Measurements from ENCODE around the gene GNLY. TPM values are rescaled to one million over a fixed set of nuclear protein-coding genes. Genes with fewer than 3 reads are reported as not detected.

Gene GNLY
- total and polyA plus RNA-seq, 8 donors, result 0.28 to 1.3 (median 0.76) TPM; not detected in 3

DNA sequence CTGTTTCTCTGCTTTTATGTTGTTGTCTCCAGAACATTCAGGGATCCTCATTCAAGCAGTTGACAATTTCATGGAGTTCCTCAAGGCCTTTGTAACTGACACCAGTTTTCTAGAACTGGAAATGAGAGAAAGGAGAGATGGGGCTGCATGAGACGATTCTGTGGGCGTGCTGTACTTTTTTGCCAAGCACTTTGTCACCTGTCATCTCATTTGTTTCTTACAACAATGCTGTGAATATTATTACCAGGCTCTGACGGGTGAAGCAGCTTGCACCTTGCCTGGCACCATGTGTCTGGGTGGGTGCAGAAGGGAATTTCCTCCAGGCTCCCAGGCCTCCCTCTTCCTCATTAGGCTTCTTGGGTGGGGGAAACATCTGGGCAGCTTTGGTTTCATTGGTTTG, 37.4 kb downstream of the GNLY start:
- intact Hi-C loops (cut with DNase I), result loop anchor here in 1 of 3 donors (5.0 kb wide), 1 partner anchor 81 kb away; no protein-coding TSS in a partner anchor
- Histone ChIP-seq H3K9me3 (no peaks in the 10 kb centered on the region), H3K36me3 (no peaks in the 10 kb centered on the region), H3K4me1 (no peaks in the 10 kb centered on the region), H3K4me3 (no peak overlapping the region), H3K27ac (no peak overlapping the region), H3K27me3 (no peaks in the 10 kb centered on the region)
- DNase-seq (no peak), ATAC-seq (no peak), FAIRE-seq (no peak)
- TF ChIP-seq, protein P1, sequence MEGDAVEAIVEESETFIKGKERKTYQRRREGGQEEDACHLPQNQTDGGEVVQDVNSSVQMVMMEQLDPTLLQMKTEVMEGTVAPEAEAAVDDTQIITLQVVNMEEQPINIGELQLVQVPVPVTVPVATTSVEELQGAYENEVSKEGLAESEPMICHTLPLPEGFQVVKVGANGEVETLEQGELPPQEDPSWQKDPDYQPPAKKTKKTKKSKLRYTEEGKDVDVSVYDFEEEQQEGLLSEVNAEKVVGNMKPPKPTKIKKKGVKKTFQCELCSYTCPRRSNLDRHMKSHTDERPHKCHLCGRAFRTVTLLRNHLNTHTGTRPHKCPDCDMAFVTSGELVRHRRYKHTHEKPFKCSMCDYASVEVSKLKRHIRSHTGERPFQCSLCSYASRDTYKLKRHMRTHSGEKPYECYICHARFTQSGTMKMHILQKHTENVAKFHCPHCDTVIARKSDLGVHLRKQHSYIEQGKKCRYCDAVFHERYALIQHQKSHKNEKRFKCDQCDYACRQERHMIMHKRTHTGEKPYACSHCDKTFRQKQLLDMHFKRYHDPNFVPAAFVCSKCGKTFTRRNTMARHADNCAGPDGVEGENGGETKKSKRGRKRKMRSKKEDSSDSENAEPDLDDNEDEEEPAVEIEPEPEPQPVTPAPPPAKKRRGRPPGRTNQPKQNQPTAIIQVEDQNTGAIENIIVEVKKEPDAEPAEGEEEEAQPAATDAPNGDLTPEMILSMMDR (IDR thresholded peaks at IDR 0.05), result no peak
- WGBS, 2 donors, result 67 to 73% methylated on average over 3 of the region's 3 CpGs

DNA sequence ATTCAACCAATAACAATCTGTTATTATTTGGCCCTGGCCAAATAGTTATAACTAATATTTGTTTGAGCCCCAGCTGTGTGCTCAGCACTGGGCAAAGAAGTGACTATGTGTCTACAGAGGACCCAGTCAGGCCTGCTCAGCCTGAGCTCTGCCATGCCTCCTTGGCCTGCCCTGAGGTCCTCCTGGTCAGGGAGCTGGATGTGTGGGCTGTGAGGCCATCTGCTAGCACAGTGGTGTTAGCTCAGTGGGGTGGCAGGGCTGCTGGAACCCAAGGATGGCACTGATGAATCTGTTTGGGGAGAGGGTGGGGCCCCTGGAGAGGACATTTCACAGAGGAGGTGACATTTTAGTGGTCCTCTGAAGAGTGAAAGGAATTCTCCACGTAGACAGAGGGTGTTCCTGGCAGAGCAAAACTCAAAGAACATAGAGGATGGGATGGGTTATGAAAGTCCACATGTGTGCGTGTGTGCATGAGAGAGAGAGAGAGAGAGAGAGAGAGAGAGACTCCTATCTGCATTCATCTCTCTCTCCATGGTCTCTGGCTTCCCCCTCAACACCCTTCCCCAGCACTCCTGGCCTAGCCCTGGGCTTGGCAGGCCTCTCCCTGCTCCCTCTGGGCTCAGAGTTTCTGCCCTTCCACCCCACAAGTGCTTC, 38.4 kb downstream of the GNLY start:
- Histone ChIP-seq H3K4me1 (no peaks in the 10 kb centered on the region), H3K27ac (no peak overlapping the region), H3K4me3 (no peak overlapping the region), H3K36me3 (no peaks in the 10 kb centered on the region), H3K9me3 (no peaks in the 10 kb centered on the region), H3K27me3 (no peaks in the 10 kb centered on the region)
- intact Hi-C loops (cut with DNase I), result loop anchor here in 1 of 3 donors (5.0 kb wide), 1 partner anchor 80 kb away; no protein-coding TSS in a partner anchor
- WGBS, 2 donors, result 71 to 72% methylated on average over 2 of the region's 2 CpGs
- FAIRE-seq (no peak), ATAC-seq (no peak), DNase-seq (no peak)
- TF ChIP-seq, protein P1 (IDR thresholded peaks at IDR 0.05), result no peak

DNA sequence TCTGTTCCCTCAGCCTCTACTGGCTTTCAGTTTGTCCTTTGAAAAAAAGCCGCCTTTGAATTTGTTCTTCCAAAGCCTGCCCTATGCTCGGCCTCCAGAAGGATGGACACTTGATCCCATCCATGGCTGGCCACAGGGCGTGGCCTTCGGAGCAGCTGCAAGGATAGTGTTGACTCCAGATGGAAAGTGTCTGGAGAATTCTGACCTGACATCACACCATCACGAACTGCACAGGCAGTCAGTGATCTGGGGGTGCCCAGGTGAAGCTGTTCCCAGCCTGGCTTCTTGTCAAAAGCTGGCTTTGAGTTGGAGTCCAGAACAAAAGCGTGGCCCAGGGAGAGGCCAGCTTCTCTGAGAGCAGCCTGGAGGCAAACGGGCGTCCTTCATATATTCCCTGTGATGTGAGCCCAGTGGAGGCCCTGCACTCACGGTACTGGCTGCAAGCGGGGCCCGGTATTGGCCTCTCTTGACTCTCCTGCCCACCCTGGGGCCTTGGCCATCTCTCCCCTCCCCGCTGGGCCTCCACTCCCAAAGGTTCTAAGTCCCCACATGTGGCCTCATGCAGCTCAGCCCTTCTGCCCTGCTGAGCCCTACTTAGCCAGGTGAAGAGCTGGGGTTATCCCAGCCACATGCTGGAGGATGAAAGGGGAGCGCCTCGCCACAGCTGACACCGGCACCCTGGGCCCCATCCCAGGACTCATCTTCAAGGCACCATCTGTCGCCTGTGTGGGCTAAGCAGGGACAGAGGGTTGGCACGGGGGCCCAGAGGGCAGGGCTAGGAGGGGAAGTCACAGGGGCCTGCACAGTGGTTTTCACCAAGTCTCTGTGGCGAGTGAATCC, 39.2 kb downstream of the GNLY start:
- Histone ChIP-seq H3K4me1 (no peaks in the 10 kb centered on the region), H3K27ac (no peak overlapping the region)

DNA sequence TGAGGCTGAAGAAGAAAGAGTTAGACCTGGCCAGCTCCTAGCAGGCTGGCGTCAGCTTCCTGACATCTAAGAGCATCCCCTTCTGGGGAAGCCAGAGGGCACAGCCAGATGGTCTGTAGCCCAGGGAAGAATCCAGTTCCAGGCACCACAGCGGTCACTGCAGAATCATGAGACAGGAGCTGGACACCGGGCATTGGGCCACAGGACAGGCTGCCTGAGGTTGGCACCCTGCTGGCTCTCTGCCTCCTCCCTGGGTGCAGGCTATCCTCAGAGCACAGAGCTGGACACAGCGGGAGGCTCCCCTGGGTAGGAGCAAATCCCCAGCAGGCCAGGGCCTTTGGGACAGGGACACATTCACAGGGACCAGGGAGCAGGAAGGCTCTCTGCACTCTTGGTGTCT, 39.9 kb downstream of the GNLY start:
- TF ChIP-seq, protein P1 (IDR thresholded peaks at IDR 0.05), result no peak
- intact Hi-C loops (cut with DNase I), result loop anchor here in 1 of 3 donors (5.0 kb wide), 1 partner anchor 78 kb away; no protein-coding TSS in a partner anchor
- WGBS, 2 donors, result 90 to 96% methylated on average over 4 of the region's 4 CpGs
- Histone ChIP-seq H3K27me3 (no peaks in the 10 kb centered on the region), H3K4me3 (no peak overlapping the region), H3K9me3 (no peaks in the 10 kb centered on the region), H3K36me3 (no peaks in the 10 kb centered on the region), H3K4me1 (no peaks in the 10 kb centered on the region), H3K27ac (no peak overlapping the region)
- FAIRE-seq, result no peak
- no peak for DNase-seq
- no peak for ATAC-seq

More for the DNA sequence above, 39.2 kb downstream of the GNLY start:
- Histone ChIP-seq H3K36me3 (no peaks in the 10 kb centered on the region), H3K4me3 (no peak overlapping the region), H3K27me3 (no peaks in the 10 kb centered on the region), H3K9me3 (no peaks in the 10 kb centered on the region)
- intact Hi-C loops (cut with DNase I), result loop anchor here in 1 of 3 donors (5.0 kb wide), 1 partner anchor 79 kb away; no protein-coding TSS in a partner anchor
- DNase-seq (no peak), FAIRE-seq (no peak), ATAC-seq (no peak)
- TF ChIP-seq, protein P1 (IDR thresholded peaks at IDR 0.05), result no peak
- WGBS, 2 donors, result 86 to 92% methylated on average over 18 of the region's 18 CpGs
